ENCODE data around the gene LRP4. TPM values are rescaled to one million over a fixed set of nuclear protein-coding genes. Genes with fewer than 3 reads are reported as not detected.

The LRP4 gene
- polyA plus RNA-seq, 1 donor (not counting 4 experiments of a cell fraction or from before 2014, with no cell fraction given) = 3.4 TPM

- H3K9ac ChIP-seq (ENCODE audit: control insufficient read depth, extremely low read depth, insufficient read depth, low read length) = no peak overlapping the region
- dilution Hi-C loops (cut with MboI; ENCODE audit: extremely low pct_ligation_motif_present, low sequenced_read_pairs) = no loop called here
- TF ChIP-seq CTCF (optimal IDR thresholded peaks at IDR 0.05 in 1 of 3, IDR thresholded peaks at IDR 0.05 in 1 of 3, conservative IDR thresholded peaks at IDR 0.05 in 1 of 3; ENCODE audit: extremely low read depth in 1 of 3, insufficient read depth in 2 of 3, low read length in 3 of 3) (no peak), EZH2 (IDR thresholded peaks at IDR 0.05; ENCODE audit: low read length) (no peak)
- no peak overlapping the region for H3K4me2 ChIP-seq (ENCODE audit: control insufficient read depth, extremely low read depth, insufficient read depth, low read depth, low read length)
- peaks cover 9% of the 10 kb centered on the region for H4K20me1 ChIP-seq (ENCODE audit: control insufficient read depth, extremely low read depth, insufficient read depth, low read length)
- no peaks in the 10 kb centered on the region for H3K36me3 ChIP-seq (ENCODE audit: control insufficient read depth in 2 of 2, extremely low read depth in 1 of 2, insufficient read depth in 2 of 2, low read length in 2 of 2)
- DNase-seq (ENCODE audit: low read depth, low spot score) = no peak
- H3K79me2 ChIP-seq (ENCODE audit: control insufficient read depth, insufficient read depth, low read length) = peaks cover 99% of the 10 kb centered on the region
- no peaks in the 10 kb centered on the region for H3K9me1 ChIP-seq (ENCODE audit: control insufficient read depth, extremely low read depth, insufficient read depth, low read length)
- H3K27me3 ChIP-seq (ENCODE audit: control insufficient read depth, extremely low read depth, insufficient read depth, low read length) = no peaks in the 10 kb centered on the region
- no peak overlapping the region for H3K4me3 ChIP-seq (ENCODE audit: control insufficient read depth in 2 of 3, extremely low read depth in 1 of 3, insufficient read depth in 2 of 3, low read depth in 1 of 3, low read length in 3 of 3)
- H3K4me1 ChIP-seq (ENCODE audit: control insufficient read depth, extremely low read depth, insufficient read depth, low read length) = peaks cover 13% of the 10 kb centered on the region
- no peak for FAIRE-seq
- no peak overlapping the region for H3K27ac ChIP-seq (ENCODE audit: control insufficient read depth, insufficient read depth, low read length)
- H2AFZ ChIP-seq (ENCODE audit: control insufficient read depth, low read length) = no peak overlapping the region
- H3K9me3 ChIP-seq (ENCODE audit: control insufficient read depth, low read depth, low read length) = no peaks in the 10 kb centered on the region
Observed at GRCh38 chr11:46836431-46836830, 81.9 kb downstream of the LRP4 start.

- Histone ChIP-seq H3K4me2 (ENCODE audit: control insufficient read depth, extremely low read depth, insufficient read depth, low read depth, low read length) (no peak overlapping the region), H3K9me3 (ENCODE audit: control insufficient read depth, low read depth, low read length) (no peaks in the 10 kb centered on the region), H4K20me1 (ENCODE audit: control insufficient read depth, extremely low read depth, insufficient read depth, low read length) (peaks cover 9% of the 10 kb centered on the region), H3K9ac (ENCODE audit: control insufficient read depth, extremely low read depth, insufficient read depth, low read length) (no peak overlapping the region), H3K27me3 (ENCODE audit: control insufficient read depth, extremely low read depth, insufficient read depth, low read length) (no peaks in the 10 kb centered on the region), H3K36me3 (ENCODE audit: control insufficient read depth in 2 of 2, extremely low read depth in 1 of 2, insufficient read depth in 2 of 2, low read length in 2 of 2) (no peaks in the 10 kb centered on the region), H3K4me3 (ENCODE audit: control insufficient read depth in 2 of 3, extremely low read depth in 1 of 3, insufficient read depth in 2 of 3, low read depth in 1 of 3, low read length in 3 of 3) (no peak overlapping the region), H3K4me1 (ENCODE audit: control insufficient read depth, extremely low read depth, insufficient read depth, low read length) (peaks cover 13% of the 10 kb centered on the region), H3K27ac (ENCODE audit: control insufficient read depth, insufficient read depth, low read length) (no peak overlapping the region), H3K9me1 (ENCODE audit: control insufficient read depth, extremely low read depth, insufficient read depth, low read length) (no peaks in the 10 kb centered on the region), H3K79me2 (ENCODE audit: control insufficient read depth, insufficient read depth, low read length) (peaks cover 98% of the 10 kb centered on the region), H2AFZ (ENCODE audit: control insufficient read depth, low read length) (no peak overlapping the region)
- DNase-seq (ENCODE audit: low read depth, low spot score) = no peak
- TF ChIP-seq EZH2 (IDR thresholded peaks at IDR 0.05; ENCODE audit: low read length) = no peak
- TF ChIP-seq CTCF (optimal IDR thresholded peaks at IDR 0.05 in 1 of 3, IDR thresholded peaks at IDR 0.05 in 1 of 3, conservative IDR thresholded peaks at IDR 0.05 in 1 of 3; ENCODE audit: extremely low read depth in 1 of 3, insufficient read depth in 2 of 3, low read length in 3 of 3) = no peak
- no peak for FAIRE-seq
- dilution Hi-C loops (cut with MboI; ENCODE audit: extremely low pct_ligation_motif_present, low sequenced_read_pairs) = no loop called here
Observed at GRCh38 chr11:46835897-46836296, 82.5 kb downstream of the LRP4 start.

Data from keratinocyte (primary cell).